Measurements from ENCODE around the gene PRR35. TPM values are rescaled to one million over a fixed set of nuclear protein-coding genes. Genes with fewer than 3 reads are reported as not detected.

The PRR35 gene
- total and polyA plus RNA-seq, 2 donors (not counting 3 experiments of a cell fraction or from before 2014, with no cell fraction given) = not detected

DNA sequence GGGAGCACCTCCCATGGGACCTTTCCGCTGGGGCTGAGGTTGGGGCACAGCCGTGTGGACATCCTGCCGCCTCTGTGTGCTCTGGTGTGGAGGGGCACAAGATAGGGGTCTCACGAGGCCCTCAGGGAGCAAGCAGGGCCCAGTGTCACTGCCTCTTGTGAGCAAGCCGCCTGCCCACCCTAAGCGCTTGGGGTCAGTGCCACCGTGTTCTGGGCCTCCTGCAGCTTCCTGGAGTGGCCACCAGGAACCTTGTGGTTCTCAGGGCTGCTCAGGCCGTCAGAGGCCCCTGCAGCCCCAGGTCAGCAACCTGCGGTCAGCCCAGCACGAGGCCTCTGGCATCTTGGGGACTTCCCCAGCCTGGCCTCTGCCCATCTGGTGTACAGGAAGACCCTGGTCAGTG, 46.2 kb upstream of the PRR35 start:
- no peaks in the 10 kb centered on the region for H3K79me2 ChIP-seq (ENCODE audit: control insufficient read depth, insufficient read depth, low read length)
- no peaks in the 10 kb centered on the region for H3K9me1 ChIP-seq (replicated peaks; ENCODE audit: control insufficient read depth, extremely low read depth, insufficient read depth, low read length)
- CTCF ChIA-PET = interaction anchor here (1.3 kb wide), 1 partner anchor 8 kb away, joined by 3 read pairs; no protein-coding TSS in a partner anchor
- H3K27me3 ChIP-seq (ENCODE audit: control insufficient read depth in 2 of 2, insufficient read depth in 2 of 2, low read length in 2 of 2) = no peaks in the 10 kb centered on the region
- TF ChIP-seq, protein P1, sequence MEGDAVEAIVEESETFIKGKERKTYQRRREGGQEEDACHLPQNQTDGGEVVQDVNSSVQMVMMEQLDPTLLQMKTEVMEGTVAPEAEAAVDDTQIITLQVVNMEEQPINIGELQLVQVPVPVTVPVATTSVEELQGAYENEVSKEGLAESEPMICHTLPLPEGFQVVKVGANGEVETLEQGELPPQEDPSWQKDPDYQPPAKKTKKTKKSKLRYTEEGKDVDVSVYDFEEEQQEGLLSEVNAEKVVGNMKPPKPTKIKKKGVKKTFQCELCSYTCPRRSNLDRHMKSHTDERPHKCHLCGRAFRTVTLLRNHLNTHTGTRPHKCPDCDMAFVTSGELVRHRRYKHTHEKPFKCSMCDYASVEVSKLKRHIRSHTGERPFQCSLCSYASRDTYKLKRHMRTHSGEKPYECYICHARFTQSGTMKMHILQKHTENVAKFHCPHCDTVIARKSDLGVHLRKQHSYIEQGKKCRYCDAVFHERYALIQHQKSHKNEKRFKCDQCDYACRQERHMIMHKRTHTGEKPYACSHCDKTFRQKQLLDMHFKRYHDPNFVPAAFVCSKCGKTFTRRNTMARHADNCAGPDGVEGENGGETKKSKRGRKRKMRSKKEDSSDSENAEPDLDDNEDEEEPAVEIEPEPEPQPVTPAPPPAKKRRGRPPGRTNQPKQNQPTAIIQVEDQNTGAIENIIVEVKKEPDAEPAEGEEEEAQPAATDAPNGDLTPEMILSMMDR (IDR thresholded peaks at IDR 0.05; ENCODE audit: extremely low read depth in 1 of 2, insufficient read depth in 1 of 2, low read depth in 1 of 2, low read length in 2 of 2) = no peak
- no peak for TF ChIP-seq JUN (IDR thresholded peaks at IDR 0.05; ENCODE audit: borderline replicate concordance, insufficient read depth, insufficient read length, low read depth)
- TF ChIP-seq, protein P2, sequence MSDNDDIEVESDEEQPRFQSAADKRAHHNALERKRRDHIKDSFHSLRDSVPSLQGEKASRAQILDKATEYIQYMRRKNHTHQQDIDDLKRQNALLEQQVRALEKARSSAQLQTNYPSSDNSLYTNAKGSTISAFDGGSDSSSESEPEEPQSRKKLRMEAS (IDR thresholded peaks at IDR 0.05; ENCODE audit: insufficient read depth, insufficient read length) = no peak
- no peak for TF ChIP-seq FOS (IDR thresholded peaks at IDR 0.05; ENCODE audit: borderline replicate concordance, insufficient read depth, low read length)
- no peak for TF ChIP-seq GATA2 (IDR thresholded peaks at IDR 0.05; ENCODE audit: insufficient read depth, insufficient read length, low read depth, low read length)
- no peak for TF ChIP-seq EZH2 (IDR thresholded peaks at IDR 0.05; ENCODE audit: borderline replicate concordance, low read depth, low read length, severe bottlenecking)
- no peak for TF ChIP-seq POLR2A (IDR thresholded peaks at IDR 0.05; ENCODE audit: low read depth, low read length)
- no peak for TF ChIP-seq POLR2AphosphoS5 (IDR thresholded peaks at IDR 0.05; ENCODE audit: insufficient read depth, low read depth, low read length)
- TF ChIP-seq MYC (IDR thresholded peaks at IDR 0.05; ENCODE audit: low read depth, low read length) = no peak
- intact Hi-C loops (cut with micrococcal nuclease) = no loop called here
- H3K4me1 ChIP-seq (ENCODE audit: control insufficient read depth, extremely low read depth, insufficient read depth, low read length) = peaks cover 7% of the 10 kb centered on the region
- H3K9me3 ChIP-seq (replicated peaks; ENCODE audit: control insufficient read depth, insufficient read depth, low read length) = no peaks in the 10 kb centered on the region
- BruUV-seq (replicated peaks) = no TSS peak
- H3K4me3 ChIP-seq (replicated peaks in 1 of 3; ENCODE audit: insufficient read depth in 1 of 3, low read depth in 1 of 3, low read length in 3 of 3) = no peak overlapping the region
- H3K9ac ChIP-seq (replicated peaks; ENCODE audit: extremely low read depth, insufficient read depth, low read length) = no peak overlapping the region
- peaks cover 0 to 11% of the 10 kb centered on the region in 2 experiments for H3K36me3 ChIP-seq (ENCODE audit: control insufficient read depth in 2 of 2, extremely low read depth in 1 of 2, insufficient read depth in 2 of 2, low read length in 2 of 2)
- no peak for DNase-seq (ENCODE audit: low read depth, low spot score)
- H3K27ac ChIP-seq (ENCODE audit: insufficient read depth, low read depth, low read length) = no peak overlapping the region
- no peak overlapping the region for H2AFZ ChIP-seq (ENCODE audit: low read depth, low read length)
- dilution Hi-C loops (cut with MboI; ENCODE audit: extremely low pct_ligation_motif_present, low sequenced_read_pairs) = no loop called here
- H3K4me2 ChIP-seq (ENCODE audit: insufficient read depth, low read length) = no peak overlapping the region
- H4K20me1 ChIP-seq (replicated peaks; ENCODE audit: control insufficient read depth, extremely low read depth, insufficient read depth, low read length) = no peaks in the 10 kb centered on the region
- POLR2A ChIA-PET = no interaction called here
- no peak for FAIRE-seq

Data from endothelial cell of umbilical vein (primary cell).